ENCODE measurements around the gene EML4. TPM values are rescaled to one million over a fixed set of nuclear protein-coding genes. Genes with fewer than 3 reads are reported as not detected.
"Not testable (repeated sequence)": the region's sequence is repeated elsewhere in the genome, so short reads cannot be mapped to it uniquely, and the experiment has no call there.

Gene EML4
- total and polyA plus RNA-seq, 2 donors from 2014 or later, result 13.0 to 53.6 TPM

GRCh38 chr2:42268528-42269151, 99.5 kb downstream of the EML4 start:
- intact Hi-C loops (cut with DNase I), result no loop called here
- no peak for DNase-seq
- H3K9me3 ChIP-seq (ENCODE audit: control insufficient read depth in 2 of 3, insufficient read depth in 1 of 3, low read length in 3 of 3), result no peaks in the 10 kb centered on the region

GRCh38 chr2:42270757-42271156, 101.6 kb downstream of the EML4 start:
- no peaks in the 10 kb centered on the region for H3K36me3 ChIP-seq (ENCODE audit: control insufficient read depth in 2 of 3, insufficient read depth in 3 of 3, low read length in 3 of 3)
- no peak overlapping the region for H3K27ac ChIP-seq (ENCODE audit: low read depth in 2 of 2, low read length in 2 of 2)
- no peak for TF ChIP-seq CTCF (IDR thresholded peaks at IDR 0.05; ENCODE audit: borderline replicate concordance, extremely low read depth, insufficient read depth)
- no peaks in the 10 kb centered on the region for H3K27me3 ChIP-seq (ENCODE audit: control insufficient read depth, insufficient read depth, low read length)
- intact Hi-C loops (cut with DNase I), result no loop called here
- FAIRE-seq (no peak), DNase-seq (no peak)
- H3K4me3 ChIP-seq (ENCODE audit: low read length in 3 of 3), result no peak overlapping the region
- no peaks in the 10 kb centered on the region for H3K9me3 ChIP-seq (ENCODE audit: control insufficient read depth in 2 of 3, insufficient read depth in 1 of 3, low read length in 3 of 3)
- no peak overlapping the region for H3K9ac ChIP-seq (ENCODE audit: low read length in 3 of 3)
- H3K4me1 ChIP-seq (ENCODE audit: control insufficient read depth in 2 of 3, insufficient read depth in 2 of 3, low read depth in 1 of 3, low read length in 3 of 3), result peaks cover 0 to 3% (median 0%) of the 10 kb centered on the region in 3 donors

More at GRCh38 chr2:42268528-42269151, 99.5 kb downstream of the EML4 start:
- Histone ChIP-seq H3K4me3 (ENCODE audit: low read length in 3 of 3) (no peak overlapping the region), H3K36me3 (ENCODE audit: control insufficient read depth in 2 of 3, insufficient read depth in 3 of 3, low read length in 3 of 3) (no peaks in the 10 kb centered on the region), H3K4me1 (ENCODE audit: control insufficient read depth in 2 of 3, insufficient read depth in 2 of 3, low read depth in 1 of 3, low read length in 3 of 3) (peaks cover 0 to 3% (median 0%) of the 10 kb centered on the region in 3 donors), H3K27ac (ENCODE audit: low read depth in 2 of 2, low read length in 2 of 2) (no peak overlapping the region), H3K27me3 (ENCODE audit: control insufficient read depth, insufficient read depth, low read length) (no peaks in the 10 kb centered on the region), H3K9ac (ENCODE audit: low read length in 3 of 3) (no peak overlapping the region)
- TF ChIP-seq CTCF (IDR thresholded peaks at IDR 0.05; ENCODE audit: borderline replicate concordance, extremely low read depth, insufficient read depth), result no peak
- no peak for FAIRE-seq

GRCh38 chr2:42271246-42271645, 102.1 kb downstream of the EML4 start:
- H3K27me3 ChIP-seq (ENCODE audit: control insufficient read depth, insufficient read depth, low read length); H3K36me3 ChIP-seq (ENCODE audit: control insufficient read depth in 2 of 3, insufficient read depth in 3 of 3, low read length in 3 of 3); DNase-seq; H3K9me3 ChIP-seq (ENCODE audit: control insufficient read depth in 2 of 3, insufficient read depth in 1 of 3, low read length in 3 of 3); H3K4me3 ChIP-seq (ENCODE audit: low read length in 3 of 3); intact Hi-C loops (cut with DNase I); H3K27ac ChIP-seq (ENCODE audit: low read depth in 2 of 2, low read length in 2 of 2); H3K9ac ChIP-seq (ENCODE audit: low read length in 3 of 3); H3K4me1 ChIP-seq (ENCODE audit: control insufficient read depth in 2 of 3, insufficient read depth in 2 of 3, low read depth in 1 of 3, low read length in 3 of 3): not testable (repeated sequence)
- peak; percentile 89 for FAIRE-seq

GRCh38 chr2:42274863-42275262, 105.7 kb downstream of the EML4 start:
- Histone ChIP-seq H3K27me3 (ENCODE audit: control insufficient read depth, insufficient read depth, low read length) (no peaks in the 10 kb centered on the region), H3K36me3 (ENCODE audit: control insufficient read depth in 2 of 3, insufficient read depth in 3 of 3, low read length in 3 of 3) (no peaks in the 10 kb centered on the region), H3K4me1 (ENCODE audit: control insufficient read depth in 2 of 3, insufficient read depth in 2 of 3, low read depth in 1 of 3, low read length in 3 of 3) (peaks cover 0 to 3% (median 0%) of the 10 kb centered on the region in 3 donors), H3K4me3 (ENCODE audit: low read length in 3 of 3) (no peak overlapping the region), H3K9me3 (ENCODE audit: control insufficient read depth in 2 of 3, insufficient read depth in 1 of 3, low read length in 3 of 3) (no peaks in the 10 kb centered on the region), H3K9ac (ENCODE audit: low read length in 3 of 3) (no peak overlapping the region), H3K27ac (ENCODE audit: low read depth in 2 of 2, low read length in 2 of 2) (no peak overlapping the region)
- peak; percentile 38 for FAIRE-seq
- no peak for TF ChIP-seq CTCF (IDR thresholded peaks at IDR 0.05; ENCODE audit: borderline replicate concordance, extremely low read depth, insufficient read depth)
- peak in 1 of 5 donors; percentile 48 for DNase-seq
- intact Hi-C loops (cut with DNase I), result no loop called here
